GM19372 (cell line): ENCODE measurements around the gene ZNF469.

ENCODE experiments used
- ATAC-seq: cut with Tn5 transposase; IDR thresholded peaks from one replicate; pipeline ENCODE4 v1.9.1; 2021; ENCODE audit warnings: mild to moderate bottlenecking, low read depth, moderate library complexity; ENCODE audit not compliant: unreplicated experiment

Gene ZNF469

GRCh38 chr16:88389191-88389590 lies 6.4 kb downstream of the ZNF469 start:
- no peak for ATAC-seq

DNA sequence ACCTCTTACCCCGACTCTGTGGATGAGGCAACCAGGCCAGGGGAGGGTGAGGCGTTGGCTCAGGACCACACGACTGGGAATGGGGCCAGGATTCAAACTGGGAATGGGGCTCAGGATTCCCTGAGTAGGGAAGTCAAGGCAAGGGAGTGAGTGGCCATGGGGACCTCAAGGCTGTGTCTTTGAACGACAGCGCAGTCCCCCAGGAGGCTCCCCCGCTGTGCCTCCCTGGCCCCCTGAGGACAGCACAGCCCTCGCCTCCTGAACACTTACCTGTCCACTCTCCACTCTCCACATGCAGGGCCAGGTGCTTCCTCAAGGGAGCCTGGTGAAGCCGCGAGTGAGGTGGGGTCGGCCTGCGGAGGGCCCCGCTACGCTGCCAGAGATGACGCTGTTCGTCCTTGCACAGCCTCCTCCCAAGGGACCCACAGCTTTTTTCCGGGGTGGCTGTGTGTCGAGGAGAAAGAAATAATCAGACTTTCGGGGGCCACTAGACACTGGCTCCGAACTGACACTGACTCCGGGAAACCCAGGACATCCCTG lies 6.9 kb downstream of the ZNF469 start:
- no peak for ATAC-seq

DNA sequence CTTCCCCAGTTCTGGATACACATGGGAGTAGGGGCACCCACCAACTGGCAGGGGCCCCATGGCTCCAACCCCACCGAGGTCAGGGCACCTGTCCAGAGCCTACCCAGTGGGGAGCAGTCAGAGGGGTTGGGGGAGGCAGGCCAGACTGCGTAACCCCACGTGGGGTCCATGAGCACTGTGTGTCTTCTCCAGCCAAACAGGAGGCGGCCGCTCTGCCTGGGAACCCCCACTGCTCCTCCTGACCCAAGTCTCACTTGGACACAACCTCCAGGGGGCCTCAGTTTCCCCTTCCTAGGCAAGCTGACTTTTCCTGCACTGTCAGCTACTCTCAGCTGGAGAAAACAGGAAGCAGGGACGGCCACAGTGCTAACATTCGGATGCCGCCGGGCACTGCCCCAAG lies 7.5 kb downstream of the ZNF469 start:
- no peak for ATAC-seq

- no peak for ATAC-seq
These were observed 8.0 kb downstream of the ZNF469 start for GRCh38 chr16:88390735-88391134.

DNA sequence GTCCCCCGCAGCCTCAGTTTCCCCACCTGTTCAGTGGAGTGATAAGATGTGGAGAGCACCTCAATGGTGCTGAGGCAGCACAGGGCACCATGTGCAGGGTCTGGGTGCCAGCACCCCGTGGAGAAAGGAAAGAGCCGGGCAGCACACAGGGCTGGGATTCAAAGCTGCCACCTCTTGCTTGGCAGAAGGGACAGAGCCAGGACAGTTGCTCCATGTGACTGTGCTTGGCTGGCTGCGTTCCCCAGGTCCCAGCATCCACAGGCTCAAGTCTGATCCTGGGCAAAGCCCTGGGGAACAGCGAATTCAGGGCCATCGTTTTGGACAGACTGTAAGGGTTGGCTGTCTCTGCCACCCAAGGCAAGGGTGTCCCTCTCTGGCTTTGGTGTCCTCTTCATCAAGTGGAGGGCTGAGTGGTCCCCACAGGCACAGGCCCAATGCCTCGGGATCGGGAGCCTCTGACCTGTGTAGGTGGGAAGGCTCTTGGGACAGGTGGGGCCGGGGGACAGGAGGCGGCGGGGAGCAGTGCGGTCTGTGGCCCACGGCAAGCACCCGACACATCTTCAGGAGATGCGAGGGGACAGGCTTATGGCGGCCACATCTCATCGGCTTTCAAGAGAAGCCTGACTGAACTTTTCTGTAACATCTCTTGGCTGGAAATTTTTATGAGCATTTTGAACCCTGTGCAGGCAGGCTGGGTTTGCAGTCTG lies 8.5 kb downstream of the ZNF469 start:
- no peak for ATAC-seq

DNA sequence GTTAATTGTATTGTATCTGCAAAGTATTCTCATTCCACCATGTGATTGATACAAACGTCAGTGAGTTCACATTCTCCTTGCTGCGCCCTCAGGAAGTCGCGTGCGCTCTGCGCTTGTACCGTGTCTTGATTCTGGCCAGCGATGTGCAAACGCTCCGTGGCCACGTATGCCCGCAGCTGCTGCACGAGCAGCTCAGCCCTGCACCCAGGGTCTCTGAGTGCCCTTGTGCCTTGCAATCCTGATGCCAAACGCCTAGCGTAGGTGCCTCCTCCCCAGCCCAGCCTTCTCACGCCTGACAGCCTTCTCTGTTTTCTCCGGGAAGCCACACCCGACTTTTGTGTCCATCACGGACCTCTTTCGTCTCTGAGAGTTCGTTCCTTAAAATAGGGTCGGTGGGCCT lies 9.4 kb downstream of the ZNF469 start:
- ATAC-seq = no peak

DNA sequence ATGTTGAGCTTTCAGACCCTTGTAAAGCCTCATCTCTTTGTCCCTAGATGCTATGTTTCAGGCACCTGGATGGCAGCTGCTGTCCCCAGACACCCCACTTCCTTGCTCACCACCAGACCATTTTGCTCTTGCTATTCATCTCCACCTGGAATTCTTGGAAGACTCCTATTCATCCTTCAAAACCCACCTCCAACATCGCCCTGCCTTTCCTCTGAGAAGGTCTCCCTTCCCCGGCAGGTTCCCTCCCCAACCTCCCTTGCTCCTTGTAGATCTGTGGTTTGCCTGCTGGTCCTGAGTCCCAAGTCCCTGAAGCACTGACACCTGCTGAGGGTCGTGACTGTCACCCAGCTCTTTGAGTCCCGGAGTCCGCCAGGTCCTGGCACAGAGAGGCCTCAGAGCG lies 9.9 kb downstream of the ZNF469 start:
- ATAC-seq = no peak

DNA sequence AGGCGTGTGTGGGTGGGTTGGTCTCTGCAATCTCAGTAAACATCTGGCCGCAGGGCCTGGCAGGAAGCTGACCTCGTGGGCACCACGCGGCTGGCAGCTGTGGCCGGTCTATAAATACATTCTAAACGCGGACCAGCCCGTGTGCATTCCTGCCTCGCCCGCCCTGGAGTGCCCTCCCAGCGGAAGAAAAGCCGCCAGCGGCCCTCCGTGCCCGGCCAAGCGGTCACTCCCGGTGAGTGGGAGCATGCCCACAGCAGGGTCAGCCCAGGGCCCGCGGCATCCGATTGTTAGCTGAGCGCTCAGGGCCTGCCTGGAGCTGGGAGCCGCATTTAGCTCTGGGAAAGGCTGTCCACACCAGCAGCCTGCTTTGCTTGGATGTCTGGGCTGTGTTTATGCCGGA lies 10.3 kb downstream of the ZNF469 start:
- ATAC-seq = no peak

- no peak for ATAC-seq
These were observed 10.8 kb downstream of the ZNF469 start for GRCh38 chr16:88393571-88393970.

DNA sequence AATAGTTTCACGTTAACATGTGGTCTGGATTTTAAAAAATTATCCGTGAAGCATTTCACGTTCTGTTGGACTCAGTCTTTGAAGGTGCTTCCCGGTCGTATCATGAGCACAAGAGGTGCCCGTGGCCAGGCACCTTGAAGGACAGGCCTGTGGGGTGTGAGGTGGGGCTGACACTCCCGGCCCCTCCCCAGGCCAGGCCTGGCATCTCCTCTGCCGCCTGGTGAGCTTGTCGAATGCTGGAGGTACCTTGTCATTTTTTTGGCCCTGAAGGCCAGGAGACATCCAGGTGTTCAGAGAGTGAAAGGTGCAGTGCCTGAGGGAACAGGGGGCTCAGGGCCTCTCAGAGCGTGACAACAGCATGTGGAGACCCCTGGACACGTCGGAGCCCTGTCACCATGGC lies 11.7 kb downstream of the ZNF469 start:
- no peak for ATAC-seq

GRCh38 chr16:88395669-88396584 lies 13.2 kb downstream of the ZNF469 start:
- no peak for ATAC-seq

GRCh38 chr16:88398170-88398873 lies 15.6 kb downstream of the ZNF469 start:
- no peak for ATAC-seq

- ATAC-seq = no peak
These were observed 16.1 kb downstream of the ZNF469 start for GRCh38 chr16:88398874-88399178.

DNA sequence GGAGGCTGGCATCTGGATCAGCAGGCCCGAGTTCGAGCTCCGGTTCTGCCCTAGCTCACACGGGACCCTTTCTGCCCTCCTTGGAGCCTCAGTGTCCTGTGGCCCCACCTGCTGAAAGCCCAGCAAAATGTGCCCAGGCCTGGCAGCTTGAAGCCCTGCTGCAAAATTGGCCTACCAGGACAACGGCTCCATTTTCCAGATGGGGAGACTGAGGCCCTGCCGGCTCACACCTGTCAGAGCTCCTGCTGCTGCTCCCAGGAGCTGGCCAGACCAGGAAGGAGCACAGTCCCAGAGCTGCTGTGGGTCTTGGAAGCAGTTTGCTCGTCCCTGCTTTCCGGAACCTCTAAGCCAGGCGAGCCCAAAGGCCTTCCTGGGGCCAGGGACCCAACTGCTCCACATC lies 17.4 kb downstream of the ZNF469 start:
- ATAC-seq = no peak

DNA sequence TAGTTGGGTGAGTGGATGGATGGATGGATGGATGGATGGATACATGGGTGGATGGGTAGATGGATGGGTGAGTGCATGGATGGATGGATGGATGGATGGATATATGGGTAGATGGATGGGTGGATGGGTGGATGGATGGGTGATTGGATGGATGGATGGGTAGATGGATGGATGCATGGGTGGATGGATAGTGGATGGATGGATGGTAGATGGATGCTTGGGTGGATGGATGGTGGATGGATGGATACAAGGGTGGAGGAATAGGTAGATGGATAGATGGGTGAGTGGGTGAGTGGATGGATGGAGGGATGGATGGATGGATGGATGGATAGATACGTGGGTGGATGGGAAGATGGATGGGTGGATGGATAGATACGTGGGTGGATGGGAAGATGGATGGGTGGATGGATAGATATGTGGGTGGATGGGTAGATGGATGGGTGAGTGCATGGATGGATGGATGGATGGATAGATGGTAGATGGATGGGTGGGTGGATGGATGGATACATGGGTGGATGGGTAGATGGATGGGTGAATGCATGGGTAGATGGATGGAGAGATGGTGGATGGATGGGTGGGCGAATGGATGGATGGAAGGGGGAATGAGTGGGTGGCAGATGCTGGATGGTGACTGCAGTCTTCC lies 19.0 kb downstream of the ZNF469 start:
- no peak for ATAC-seq

GRCh38 chr16:88402551-88403240 lies 19.9 kb downstream of the ZNF469 start:
- ATAC-seq = no peak

GRCh38 chr16:88403794-88404581 lies 21.2 kb downstream of the ZNF469 start:
- no peak for ATAC-seq

GRCh38 chr16:88404769-88405168 lies 22.0 kb downstream of the ZNF469 start:
- no peak for ATAC-seq
